Skeletal muscle satellite cell (primary cell): ENCODE results near the gene DRC1.

Source experiments
- H3K27me3 ChIP-seq: 2 replicates; pipeline ENCODE4 v1.7.0; 2013; ENCODE audit warnings: low read length; ENCODE audit not compliant: control insufficient read depth, insufficient read depth
- H3K36me3 ChIP-seq: 2 replicates; pipeline ENCODE4 v1.7.0; 2013; ENCODE audit warnings: mild to moderate bottlenecking, control low read depth, low read length; ENCODE audit not compliant: insufficient read depth
- H3K4me1 ChIP-seq: 2 replicates; pipeline ENCODE4 v1.7.0; 2013; ENCODE audit warnings: low read length; ENCODE audit not compliant: control insufficient read depth, insufficient read depth
- H3K4me2 ChIP-seq: 2 replicates; pipeline ENCODE4 v1.7.0; 2013; ENCODE audit warnings: mild to moderate bottlenecking, low read length
- H3K4me3 ChIP-seq: 2 replicates; pipeline ENCODE4 v1.7.0; 2013; ENCODE audit warnings: low read length
- H3K9ac ChIP-seq: 2 replicates; pipeline ENCODE4 v1.7.0; 2013; ENCODE audit warnings: mild to moderate bottlenecking, low read depth, low read length, moderate library complexity
- H3K9me3 ChIP-seq: replicated peaks from 2 replicates; pipeline ENCODE4 v1.7.0; 2013; ENCODE audit warnings: mild to moderate bottlenecking, control low read depth, low read length

The DRC1 gene

DNA sequence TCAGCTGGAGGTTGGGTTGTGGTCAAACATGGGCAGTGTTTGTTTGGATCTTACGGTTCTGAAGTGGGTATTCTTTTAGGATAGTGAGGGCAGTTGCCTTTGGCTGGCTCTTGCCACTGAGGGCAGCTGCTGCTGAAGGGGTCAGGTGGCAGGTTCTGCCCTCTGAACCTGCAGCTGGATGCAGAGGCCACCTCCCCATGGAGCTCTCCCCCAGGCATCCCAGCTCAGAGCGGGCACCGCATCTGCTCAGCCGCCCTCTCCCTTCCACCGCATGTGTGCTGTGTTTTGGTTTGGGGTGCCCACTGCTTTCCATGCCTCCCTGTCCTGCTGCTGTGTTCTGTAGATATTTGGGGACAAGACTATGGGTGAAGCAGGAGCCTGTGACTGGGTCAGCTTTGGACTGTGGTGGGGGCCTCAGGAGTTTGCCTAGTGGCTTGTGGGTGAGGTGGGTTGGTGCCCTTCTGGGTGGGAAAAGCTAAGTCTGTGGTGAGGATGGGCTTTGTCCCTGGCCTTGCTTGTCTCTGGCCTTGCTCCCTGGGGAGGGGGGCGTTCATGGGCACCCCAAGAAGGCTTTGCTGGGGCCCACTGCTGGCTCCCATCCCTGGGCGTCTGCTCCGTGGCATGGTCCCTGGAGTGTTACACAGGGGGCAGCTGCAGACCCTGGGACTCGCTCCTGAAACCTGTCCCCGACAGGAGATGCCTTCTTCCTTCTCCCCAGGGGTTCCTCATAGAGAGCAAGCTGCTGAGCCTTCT lies 47.7 kb downstream of the DRC1 start:
- H3K27me3 ChIP-seq: peaks cover 38% of the 10 kb centered on the region
- H3K4me1 ChIP-seq: no peaks in the 10 kb centered on the region
- no peaks in the 10 kb centered on the region for H3K9me3 ChIP-seq

DNA sequence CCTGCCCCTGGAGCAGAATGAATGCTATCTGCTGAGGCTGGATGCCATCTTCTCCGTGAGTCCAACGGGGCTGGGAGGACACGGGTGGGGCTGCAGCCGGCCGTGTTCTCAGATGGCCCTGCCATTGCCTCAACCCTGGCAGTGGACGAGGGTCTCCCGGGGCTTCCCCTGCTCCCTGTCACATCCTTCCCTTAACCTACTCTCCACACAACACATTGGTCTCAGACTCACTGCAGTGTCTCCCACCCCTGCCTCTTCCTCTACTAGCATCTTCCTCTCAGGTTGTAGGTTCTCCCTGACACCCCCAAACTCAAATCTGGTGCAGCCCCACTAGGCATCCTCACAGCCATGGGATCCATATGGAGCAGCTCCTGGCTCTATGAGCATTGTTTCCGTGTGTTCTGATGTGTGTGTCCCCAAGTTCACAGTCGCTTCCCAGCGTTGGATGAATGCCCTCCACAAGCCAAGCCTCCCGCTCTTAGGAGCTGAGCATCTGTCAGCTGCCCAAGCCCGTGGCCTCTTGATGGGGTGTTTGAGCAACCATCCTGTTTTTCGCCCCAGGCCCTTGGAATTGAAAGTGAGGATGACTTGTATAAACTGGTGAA lies 48.4 kb downstream of the DRC1 start:
- Histone ChIP-seq H3K9ac (no peak overlapping the region), H3K36me3 (no peaks in the 10 kb centered on the region), H3K9me3 (no peaks in the 10 kb centered on the region), H3K4me1 (no peaks in the 10 kb centered on the region), H3K27me3 (peaks cover 37% of the 10 kb centered on the region), H3K4me3 (no peak overlapping the region), H3K4me2 (no peak overlapping the region)

More for the DNA sequence above, 47.7 kb downstream of the DRC1 start:
- no peak overlapping the region for H3K4me2 ChIP-seq
- H3K4me3 ChIP-seq: no peak overlapping the region
- H3K36me3 ChIP-seq: no peaks in the 10 kb centered on the region
- H3K9ac ChIP-seq: no peak overlapping the region

GRCh38 chr2:26451700-26452099 lies 50.0 kb downstream of the DRC1 start:
- no peak overlapping the region for H3K4me3 ChIP-seq
- no peaks in the 10 kb centered on the region for H3K9me3 ChIP-seq
- H3K27me3 ChIP-seq: peaks cover 43% of the 10 kb centered on the region
- no peak overlapping the region for H3K9ac ChIP-seq
- no peak overlapping the region for H3K4me2 ChIP-seq
- no peaks in the 10 kb centered on the region for H3K4me1 ChIP-seq
- H3K36me3 ChIP-seq: no peaks in the 10 kb centered on the region

- peaks cover 43% of the 10 kb centered on the region for H3K27me3 ChIP-seq
- no peak overlapping the region for H3K4me2 ChIP-seq
- no peak overlapping the region for H3K4me3 ChIP-seq
- no peaks in the 10 kb centered on the region for H3K9me3 ChIP-seq
- H3K9ac ChIP-seq: no peak overlapping the region
- H3K4me1 ChIP-seq: no peaks in the 10 kb centered on the region
- H3K36me3 ChIP-seq: no peaks in the 10 kb centered on the region
Observed at GRCh38 chr2:26453421-26454329, 52.0 kb downstream of the DRC1 start.

DNA sequence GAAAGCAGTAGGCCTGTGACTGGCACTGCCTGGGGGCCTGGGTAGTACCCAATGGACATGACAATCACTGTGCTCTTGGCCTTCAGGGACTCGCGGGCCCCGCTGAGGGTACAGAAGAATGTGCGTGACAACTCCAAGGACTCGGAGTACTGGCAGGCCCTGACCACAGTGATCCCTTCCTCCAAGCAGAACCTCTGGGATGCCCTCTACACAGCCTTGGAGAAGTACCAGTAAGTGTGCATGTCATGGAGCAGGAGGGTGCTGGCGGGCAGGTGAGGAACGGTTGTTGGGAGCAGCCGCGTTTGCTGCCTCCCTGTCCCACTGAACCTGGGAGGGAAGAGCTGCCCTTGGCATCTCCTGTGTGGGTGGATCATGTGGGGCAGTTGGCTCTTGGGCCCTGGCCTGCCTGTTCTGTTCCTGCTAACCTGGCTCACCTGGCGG lies 52.9 kb downstream of the DRC1 start:
- H3K27me3 ChIP-seq: peaks cover 45% of the 10 kb centered on the region
- no peak overlapping the region for H3K4me3 ChIP-seq
- no peaks in the 10 kb centered on the region for H3K9me3 ChIP-seq
- no peak overlapping the region for H3K9ac ChIP-seq
- H3K4me1 ChIP-seq: no peaks in the 10 kb centered on the region
- H3K4me2 ChIP-seq: no peak overlapping the region
- H3K36me3 ChIP-seq: no peaks in the 10 kb centered on the region

DNA sequence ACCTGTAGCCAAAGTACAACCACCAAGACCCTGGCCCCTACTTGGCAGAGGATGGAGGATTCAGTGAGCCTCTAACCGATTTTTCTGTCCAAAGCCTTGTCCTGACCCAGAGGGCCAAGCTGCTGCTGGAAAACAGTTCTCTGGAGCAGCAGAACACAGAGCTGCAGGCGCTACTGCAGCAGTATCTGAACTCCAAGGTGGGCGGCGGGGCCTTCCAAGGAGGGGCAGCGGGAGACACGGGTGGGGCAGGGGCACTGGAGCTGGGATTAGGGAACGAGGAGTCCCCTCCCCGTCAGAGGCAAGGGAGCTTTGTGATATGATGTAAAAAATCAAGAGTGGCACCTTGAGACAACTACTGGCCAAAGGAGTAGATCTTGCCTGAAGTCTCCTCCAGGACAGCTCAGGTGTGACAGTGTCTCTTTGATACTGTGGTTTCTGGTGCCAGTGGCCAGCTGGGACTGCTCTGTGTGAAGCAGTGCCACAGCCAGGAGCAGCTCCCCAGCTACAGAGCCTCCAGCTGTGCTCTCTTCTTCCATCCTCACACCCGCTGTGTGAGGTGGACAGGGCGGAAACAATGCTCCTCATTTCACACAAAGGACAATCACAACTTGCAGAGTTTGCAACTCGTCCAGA lies 53.4 kb downstream of the DRC1 start:
- H3K4me1 ChIP-seq: no peaks in the 10 kb centered on the region

DNA sequence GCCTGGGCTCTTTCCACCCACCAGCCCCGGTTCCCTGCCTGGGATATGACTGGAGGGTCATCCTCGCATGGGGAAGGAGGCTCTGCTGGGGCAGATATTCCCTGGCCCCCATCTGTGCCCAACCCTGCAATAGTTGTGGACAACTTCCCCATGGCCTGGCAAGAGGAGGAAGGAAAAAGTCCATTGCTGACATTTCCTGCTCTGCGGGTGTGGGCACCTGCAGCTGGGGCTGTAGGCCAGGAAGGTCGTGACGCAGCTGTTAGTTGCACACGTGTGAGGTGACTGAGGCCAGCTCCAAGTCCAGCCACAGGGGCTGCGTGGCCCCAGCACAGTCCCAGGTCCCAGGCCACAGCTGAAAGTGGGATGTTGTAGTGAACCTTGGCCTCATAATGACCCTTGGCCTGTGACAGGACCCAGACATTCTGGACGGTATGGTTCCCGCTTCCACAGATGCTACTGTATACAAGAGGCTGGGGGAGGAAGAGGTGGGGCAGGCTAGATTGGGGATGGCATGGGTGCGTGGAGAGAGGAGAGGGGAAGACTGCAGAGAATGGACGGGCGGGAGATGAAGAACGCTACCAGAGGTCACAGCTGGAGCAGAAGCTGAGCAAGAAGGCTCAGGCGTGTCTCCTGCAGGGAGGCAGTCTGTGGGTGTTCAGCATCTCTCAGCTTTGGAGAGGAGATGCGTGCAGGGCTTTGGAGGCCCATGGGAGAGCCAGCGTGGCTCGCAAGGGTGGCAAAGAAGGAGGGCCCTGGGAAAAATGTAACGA lies 54.1 kb downstream of the DRC1 start:
- Histone ChIP-seq H3K4me3 (no peak overlapping the region), H3K9ac (no peak overlapping the region), H3K4me1 (no peaks in the 10 kb centered on the region), H3K36me3 (no peaks in the 10 kb centered on the region), H3K9me3 (no peaks in the 10 kb centered on the region), H3K4me2 (no peak overlapping the region), H3K27me3 (peaks cover 40% of the 10 kb centered on the region)

More for the DNA sequence above, 53.4 kb downstream of the DRC1 start:
- Histone ChIP-seq H3K4me3 (no peak overlapping the region), H3K9me3 (no peaks in the 10 kb centered on the region), H3K9ac (no peak overlapping the region), H3K36me3 (no peaks in the 10 kb centered on the region), H3K4me2 (no peak overlapping the region), H3K27me3 (peaks cover 44% of the 10 kb centered on the region)

- no peak overlapping the region for H3K9ac ChIP-seq
Observed at GRCh38 chr2:26456440-26457250, 54.9 kb downstream of the DRC1 start.

DNA sequence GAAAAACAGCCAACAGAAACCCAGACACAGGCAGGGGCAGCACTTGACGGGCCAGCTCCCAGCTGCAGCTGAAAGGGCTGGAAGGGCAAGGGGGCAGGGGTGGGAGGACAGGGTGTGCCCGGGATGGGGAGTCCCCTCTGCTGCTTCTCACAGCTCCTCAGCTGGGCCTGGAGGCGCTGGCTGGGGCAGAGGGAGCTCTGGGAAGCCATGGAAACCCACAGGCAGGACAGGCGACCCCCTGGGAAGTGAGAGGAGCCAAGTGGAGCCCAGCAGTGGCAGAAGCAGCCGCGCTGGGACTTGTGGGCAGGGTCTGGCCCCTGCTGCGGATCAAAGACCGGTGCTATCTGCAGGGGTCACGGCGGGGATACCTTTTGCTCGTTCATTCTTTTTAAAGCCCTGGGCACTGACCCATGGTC lies 55.5 kb downstream of the DRC1 start:
- Histone ChIP-seq H3K9me3 (no peaks in the 10 kb centered on the region), H3K4me3 (no peak overlapping the region), H3K9ac (no peak overlapping the region), H3K4me2 (no peak overlapping the region), H3K4me1 (no peaks in the 10 kb centered on the region), H3K27me3 (peaks cover 33% of the 10 kb centered on the region), H3K36me3 (no peaks in the 10 kb centered on the region)

More at GRCh38 chr2:26456440-26457250, 54.9 kb downstream of the DRC1 start:
- Histone ChIP-seq H3K9me3 (no peaks in the 10 kb centered on the region), H3K4me2 (no peak overlapping the region), H3K27me3 (peaks cover 37% of the 10 kb centered on the region), H3K4me1 (no peaks in the 10 kb centered on the region), H3K4me3 (no peak overlapping the region), H3K36me3 (no peaks in the 10 kb centered on the region)

- no peaks in the 10 kb centered on the region for H3K36me3 ChIP-seq
- H3K4me2 ChIP-seq: no peak overlapping the region
- H3K4me3 ChIP-seq: no peak overlapping the region
- no peaks in the 10 kb centered on the region for H3K9me3 ChIP-seq
- no peak overlapping the region for H3K9ac ChIP-seq
- no peaks in the 10 kb centered on the region for H3K4me1 ChIP-seq
- peaks cover 33% of the 10 kb centered on the region for H3K27me3 ChIP-seq
Observed at GRCh38 chr2:26457695-26458364, 56.1 kb downstream of the DRC1 start.
